KBM-7 (cell line): ENCODE measurements around the gene FKBP3.

ENCODE experiments used
- DNase-seq: peaks from one replicate; pipeline ENCODE4 v3.0.0-alpha.2; 2015
- in situ Hi-C: fragments of 300-500 bp; cut with MboI; formaldehyde crosslinking; loops from 2 replicates; pipeline ENCODE4 v1.14.3; 2020; ENCODE audit warnings: low sequenced_read_pairs, low pct_unique_long_range_greater_than_20kb, mixed read lengths

Gene FKBP3

GRCh38 chr14:45070215-45070614 is 64.1 kb downstream of the FKBP3 start:
- in situ Hi-C loops, result no loop called here
- DNase-seq, result no peak

GRCh38 chr14:45068396-45068795 is 65.9 kb downstream of the FKBP3 start:
- no peak for DNase-seq
- in situ Hi-C loops, result no loop called here

- DNase-seq, result no peak
- in situ Hi-C loops, result no loop called here
These were observed 67.6 kb downstream of the FKBP3 start for GRCh38 chr14:45066667-45067066.

- in situ Hi-C loops, result no loop called here
These were observed 68.3 kb downstream of the FKBP3 start for GRCh38 chr14:45065956-45066355.

More at GRCh38 chr14:45065956-45066355, 68.3 kb downstream of the FKBP3 start:
- DNase-seq, result no peak
